ENCODE data around the gene ANKRD62.

- no peak for TF ChIP-seq CTCF (IDR thresholded peaks at IDR 0.05; ENCODE audit: low read depth, low read length, poor library complexity, severe bottlenecking)
- no peak for TF ChIP-seq EZH2phosphoT487 (IDR thresholded peaks at IDR 0.05; ENCODE audit: borderline replicate concordance, low read length)
Observed at GRCh38 chr18:12067671-12068070, 26.0 kb upstream of the ANKRD62 start.

All from DOHH2 (cell line).